Choroid plexus epithelial cell (primary cell): ENCODE data around the gene SSBP4.
"Not testable (repeated sequence)": the region's sequence is repeated elsewhere in the genome, so short reads cannot be mapped to it uniquely, and the experiment has no call there.

Experiments used
- DNase-seq: peaks from one replicate; pipeline ENCODE4 v3.0.0-alpha.2; 2010; ENCODE audit warnings: low read depth
- H3K4me3 ChIP-seq: 2 replicates; pipeline ENCODE4 v1.5.1; 2011; ENCODE audit warnings: low read depth, mild to moderate bottlenecking, control low read depth, low read length, moderate library complexity
- CTCF ChIP-seq: conservative IDR thresholded peaks from 2 replicates; pipeline ENCODE4 v1.5.1; 2011; ENCODE audit warnings: low read depth, mild to moderate bottlenecking, control low read depth, inconsistent platforms, low read length, moderate library complexity

Gene SSBP4

GRCh38 chr19:18419195-18419698 lies at the start of gene SSBP4:
Gene SSBP4, plus strand, starts transcription at chr19:18419398. Its CDS starts 251 bp downstream, at chr19:18419649.
- H3K4me3 ChIP-seq = peak within 1 kb of the TSS; percentile 74
- TF ChIP-seq CTCF = no peak
- DNase-seq = peak; percentile 82

GRCh38 chr19:18373407-18373891 lies 45.7 kb upstream of the SSBP4 start:
- no peak for TF ChIP-seq CTCF
- no peak for DNase-seq
- H3K4me3 ChIP-seq = no peak overlapping the region

GRCh38 chr19:18373892-18374629 lies 45.1 kb upstream of the SSBP4 start:
- peak; percentile 100 for DNase-seq
- TF ChIP-seq CTCF = no peak
- no peak overlapping the region for H3K4me3 ChIP-seq

- H3K4me3 ChIP-seq = no peak overlapping the region
- no peak for DNase-seq
- no peak for TF ChIP-seq CTCF
Observed at GRCh38 chr19:18377026-18377425, 42.2 kb upstream of the SSBP4 start.

- peak; percentile 80 for DNase-seq
- no peak for TF ChIP-seq CTCF
- no peak overlapping the region for H3K4me3 ChIP-seq
Observed at GRCh38 chr19:18379803-18380747, 39.1 kb upstream of the SSBP4 start.

GRCh38 chr19:18380843-18381242 lies 38.4 kb upstream of the SSBP4 start:
- TF ChIP-seq CTCF = no peak
- no peak for DNase-seq
- no peak overlapping the region for H3K4me3 ChIP-seq

GRCh38 chr19:18383622-18384021 lies 35.6 kb upstream of the SSBP4 start:
- DNase-seq, H3K4me3 ChIP-seq: not testable (repeated sequence)
